Lower leg skin (tissue), 4 donors: Measurements from ENCODE around the gene CCR6. TPM values are rescaled to one million over a fixed set of nuclear protein-coding genes. Genes with fewer than 3 reads are reported as not detected.

Experiments used
- DNase-seq, 2 donors: peaks; one replicate each; pipeline ENCODE4 v3.0.0-alpha.2; 2019; ENCODE audit warnings: low spot score in 2 of 2
- H3K4me3 ChIP-seq: fragments of 200-600 bp; sonication (generic); 2 replicates; pipeline ENCODE4 v1.5.1; 2017; ENCODE audit warnings: mild to moderate bottlenecking, low read depth; ENCODE audit not compliant: poor library complexity, severe bottlenecking
- POLR2A ChIP-seq, 2 donors: fragments of 450-650 bp; IDR thresholded peaks; one replicate each; pipeline ENCODE4 v1.6.1; 2016 to 2017; ENCODE audit warnings: antibody characterized with exemption in 2 of 2, mild to moderate bottlenecking in 1 of 2, moderate library complexity in 1 of 2
- WGBS, 2 donors: methylation state at CpG; one replicate each; pipeline ENCODE4 v1.1.5; 2018; 5-methylcytosine and 5-hydroxymethylcytosine counted together
- intact Hi-C: fragments of 100-400 bp; cut with DNase I; formaldehyde crosslinking; loops from one replicate; pipeline ENCODE4 v1.15.0; 2023; ENCODE audit warnings: low total_unique reads
- total RNA-seq, 4 donors: library from RNA; depleted of rRNA; stranded (reverse); fragments of >200 nt; gene quantifications; one replicate each; pipeline ENCODE4 v1.1.0, GENCODE V29; 2016
- TF ChIP-seq, protein P1 (sequence below), 3 donors: fragments of 450-650 bp; IDR thresholded peaks; one replicate each; pipeline ENCODE4 v1.5.1; 2016; ENCODE audit warnings: antibody characterized with exemption in 3 of 3, mild to moderate bottlenecking in 3 of 3, moderate library complexity in 2 of 3

Gene CCR6
- total RNA-seq, 4 donors from 2014 or later = 0.42 to 1.5 (median 0.49) TPM; not detected in 1

DNA sequence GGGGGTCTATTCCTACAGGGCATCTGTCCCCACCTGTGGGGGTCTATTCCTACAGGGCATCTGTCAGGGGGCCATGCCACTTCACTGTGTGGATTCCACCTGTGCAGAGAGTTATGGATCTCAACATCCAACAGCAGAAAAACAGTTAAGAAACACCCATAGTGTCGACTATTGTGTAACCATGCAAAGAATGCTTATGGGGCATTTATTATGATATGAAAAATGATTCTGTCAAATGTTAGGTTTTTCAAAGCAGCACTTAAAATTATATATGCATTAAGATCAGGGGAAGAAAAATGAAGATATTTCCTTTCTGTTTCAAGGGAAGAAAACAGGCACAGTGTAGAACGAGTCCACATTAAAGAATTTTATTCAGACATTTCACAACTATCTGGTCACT lies 32.0 kb downstream of the CCR6 start:
- 30 to 38% methylated on average over 2 of the region's 2 CpGs for WGBS, 2 donors
- H3K4me3 ChIP-seq = no peak overlapping the region
- no peak for DNase-seq
- intact Hi-C loops = no loop called here
- TF ChIP-seq, protein P1, sequence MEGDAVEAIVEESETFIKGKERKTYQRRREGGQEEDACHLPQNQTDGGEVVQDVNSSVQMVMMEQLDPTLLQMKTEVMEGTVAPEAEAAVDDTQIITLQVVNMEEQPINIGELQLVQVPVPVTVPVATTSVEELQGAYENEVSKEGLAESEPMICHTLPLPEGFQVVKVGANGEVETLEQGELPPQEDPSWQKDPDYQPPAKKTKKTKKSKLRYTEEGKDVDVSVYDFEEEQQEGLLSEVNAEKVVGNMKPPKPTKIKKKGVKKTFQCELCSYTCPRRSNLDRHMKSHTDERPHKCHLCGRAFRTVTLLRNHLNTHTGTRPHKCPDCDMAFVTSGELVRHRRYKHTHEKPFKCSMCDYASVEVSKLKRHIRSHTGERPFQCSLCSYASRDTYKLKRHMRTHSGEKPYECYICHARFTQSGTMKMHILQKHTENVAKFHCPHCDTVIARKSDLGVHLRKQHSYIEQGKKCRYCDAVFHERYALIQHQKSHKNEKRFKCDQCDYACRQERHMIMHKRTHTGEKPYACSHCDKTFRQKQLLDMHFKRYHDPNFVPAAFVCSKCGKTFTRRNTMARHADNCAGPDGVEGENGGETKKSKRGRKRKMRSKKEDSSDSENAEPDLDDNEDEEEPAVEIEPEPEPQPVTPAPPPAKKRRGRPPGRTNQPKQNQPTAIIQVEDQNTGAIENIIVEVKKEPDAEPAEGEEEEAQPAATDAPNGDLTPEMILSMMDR (IDR thresholded peaks at IDR 0.05) = no peak
- TF ChIP-seq POLR2A (IDR thresholded peaks at IDR 0.05) = no peak

DNA sequence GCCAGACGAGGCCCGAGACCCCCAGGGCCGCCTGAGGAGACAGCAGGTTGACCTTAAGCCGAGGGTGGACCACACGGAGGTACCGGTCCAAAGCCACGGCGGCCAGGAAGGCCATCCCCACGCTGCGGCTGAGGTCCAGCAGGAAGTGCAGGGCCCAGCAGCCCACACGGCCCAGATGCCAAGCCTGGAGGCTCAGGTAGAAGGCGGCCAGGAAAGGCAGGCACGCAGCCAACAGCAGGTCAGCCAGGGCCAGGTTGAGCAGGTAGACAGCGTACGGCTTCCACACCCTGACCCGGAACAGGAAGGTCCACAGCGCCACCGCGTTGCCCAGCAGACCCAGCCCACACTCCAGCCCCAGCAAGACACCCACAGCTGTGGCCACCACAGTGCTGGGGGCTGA lies 34.5 kb downstream of the CCR6 start:
- 80 to 90% methylated on average over 15 to 19 of the region's 19 CpGs for WGBS, 2 donors
- no peak for DNase-seq
- intact Hi-C loops = no loop called here
- TF ChIP-seq, protein P1 (IDR thresholded peaks at IDR 0.05) = no peak
- TF ChIP-seq POLR2A (IDR thresholded peaks at IDR 0.05) = no peak
- H3K4me3 ChIP-seq = no peak overlapping the region

DNA sequence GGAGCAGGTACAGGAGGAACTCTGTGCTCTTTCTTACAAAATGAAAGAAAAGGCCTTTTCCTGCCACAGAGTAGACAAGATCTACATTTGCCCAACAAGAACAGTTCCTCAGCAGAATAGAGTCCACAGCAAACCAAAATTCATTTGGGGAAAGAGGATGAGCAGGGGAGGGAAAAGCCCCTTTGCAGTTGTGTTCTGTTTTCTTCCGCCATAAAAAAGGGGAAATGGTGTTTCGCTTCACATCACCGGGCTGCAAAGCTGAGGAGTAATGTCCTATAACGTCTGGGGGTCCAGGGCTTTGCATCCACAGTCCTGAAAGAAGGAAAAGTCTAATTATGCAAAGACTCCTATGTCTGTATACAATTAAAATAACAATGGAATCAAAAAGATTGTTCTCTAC lies 35.0 kb downstream of the CCR6 start, which contains the start of gene GPR31:
TSS of gene GPR31 (minus strand) at position 118 of the 400 bp plus-strand sequence. CDS start 149 bp downstream, outside the sequence.
- intact Hi-C loops = no loop called here
- 79 to 86% methylated on average over 4 of the region's 4 CpGs for WGBS, 2 donors
- H3K4me3 ChIP-seq = no peak within 1 kb of the TSS
- TF ChIP-seq, protein P1 (IDR thresholded peaks at IDR 0.05) = no peak
- TF ChIP-seq POLR2A (IDR thresholded peaks at IDR 0.05) = no peak
- DNase-seq = no peak

DNA sequence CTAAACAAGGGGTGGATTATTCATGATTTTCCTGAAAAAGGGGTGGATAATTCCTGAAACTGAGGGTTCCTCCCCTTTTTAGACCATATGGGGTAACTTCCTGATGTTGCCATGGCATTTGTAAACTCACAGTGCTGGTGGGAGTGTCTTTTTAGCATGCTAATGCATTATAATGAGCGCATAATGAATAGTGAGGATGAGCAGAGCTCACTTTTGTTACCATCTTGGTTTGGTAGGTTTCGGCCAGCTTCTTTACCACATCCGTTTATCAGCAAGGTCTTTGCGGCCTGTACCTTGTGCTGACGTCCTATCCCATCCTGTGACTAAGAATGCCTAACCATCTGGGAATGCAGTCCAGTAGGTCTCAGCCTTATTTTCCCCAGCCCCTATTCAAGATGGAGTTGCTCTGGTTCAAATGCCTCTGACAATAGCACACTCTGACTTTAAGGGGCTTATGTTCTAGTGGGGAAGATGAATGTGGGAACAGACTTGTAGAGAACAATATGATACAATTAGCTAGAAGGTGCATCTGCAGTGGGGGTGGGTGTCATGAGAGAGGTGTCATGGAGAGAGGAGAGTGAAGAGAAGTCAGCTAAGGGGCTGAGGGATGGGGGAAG lies 39.1 kb downstream of the CCR6 start:
- WGBS, 2 donors = 95 to 96% methylated on average over 5 of the region's 5 CpGs
- no peak for DNase-seq
- intact Hi-C loops = no loop called here
- H3K4me3 ChIP-seq = no peak overlapping the region
- no peak for TF ChIP-seq POLR2A (IDR thresholded peaks at IDR 0.05)
- TF ChIP-seq, protein P1 (IDR thresholded peaks at IDR 0.05) = no peak

DNA sequence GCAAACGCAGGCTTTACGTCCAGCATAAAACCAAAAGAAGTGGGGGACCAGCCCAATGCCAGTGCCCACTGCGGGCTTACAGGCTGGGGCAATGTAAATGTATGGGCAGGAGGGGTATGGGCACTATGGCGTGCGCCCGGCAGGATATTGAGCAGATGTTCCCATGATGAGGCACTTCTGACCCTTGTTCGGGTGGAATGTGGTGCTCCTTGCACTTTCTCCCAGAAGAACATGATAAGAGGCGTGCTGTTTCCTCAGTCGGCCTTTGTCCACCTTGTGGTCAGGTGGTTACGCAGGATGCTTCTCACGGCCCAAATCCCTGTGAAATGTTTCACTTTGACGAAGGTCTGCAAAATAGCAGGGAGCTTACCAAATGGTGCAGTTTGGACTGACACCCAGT lies 39.7 kb downstream of the CCR6 start:
- intact Hi-C loops = no loop called here
- 85 to 89% methylated on average over 12 of the region's 12 CpGs for WGBS, 2 donors
- no peak for TF ChIP-seq POLR2A (IDR thresholded peaks at IDR 0.05)
- TF ChIP-seq, protein P1 (IDR thresholded peaks at IDR 0.05) = no peak
- no peak for DNase-seq
- H3K4me3 ChIP-seq = no peak overlapping the region
